GM19023 (cell line): ENCODE results near the gene RADIL.
"Not testable (repeated sequence)": the region's sequence is repeated elsewhere in the genome, so short reads cannot be mapped to it uniquely, and the experiment has no call there.

Experiments
- ATAC-seq: cut with Tn5 transposase; IDR thresholded peaks from one replicate; pipeline ENCODE4 v1.9.1; 2021; ENCODE audit warnings: mild to moderate bottlenecking, moderate library complexity; ENCODE audit not compliant: unreplicated experiment

Gene RADIL

GRCh38 chr7:4794171-4794570 lies 89.3 kb downstream of the RADIL start:
- not testable (repeated sequence) for ATAC-seq

GRCh38 chr7:4793385-4793993 lies 90.0 kb downstream of the RADIL start:
- not testable (repeated sequence) for ATAC-seq

GRCh38 chr7:4792537-4793126 lies 90.9 kb downstream of the RADIL start:
- ATAC-seq = no peak

- ATAC-seq = no peak
Measured at GRCh38 chr7:4791738-4792536, 91.6 kb downstream of the RADIL start.

GRCh38 chr7:4791101-4791737 lies 92.3 kb downstream of the RADIL start:
- ATAC-seq = no peak

GRCh38 chr7:4790516-4790991 lies 93.0 kb downstream of the RADIL start:
- ATAC-seq = no peak

GRCh38 chr7:4790078-4790465 lies 93.4 kb downstream of the RADIL start:
- ATAC-seq = no peak

GRCh38 chr7:4789194-4790077 lies 94.1 kb downstream of the RADIL start:
- ATAC-seq = no peak

- ATAC-seq = no peak
Measured at GRCh38 chr7:4788627-4789189, 94.8 kb downstream of the RADIL start.

GRCh38 chr7:4787947-4788626 lies 95.4 kb downstream of the RADIL start:
- no peak for ATAC-seq

- no peak for ATAC-seq
Measured at GRCh38 chr7:4787541-4787940, 96.0 kb downstream of the RADIL start.

GRCh38 chr7:4786015-4786414 lies 97.5 kb downstream of the RADIL start:
- ATAC-seq = no peak

GRCh38 chr7:4785371-4785770 lies 98.1 kb downstream of the RADIL start:
- ATAC-seq = no peak

- ATAC-seq = no peak
Measured at GRCh38 chr7:4784799-4785198, 98.7 kb downstream of the RADIL start.

GRCh38 chr7:4783762-4784351 lies 99.7 kb downstream of the RADIL start:
- no peak for ATAC-seq

GRCh38 chr7:4783292-4783652 lies 100.2 kb downstream of the RADIL start:
- no peak for ATAC-seq

GRCh38 chr7:4782333-4783291 lies 100.9 kb downstream of the RADIL start:
- no peak for ATAC-seq

GRCh38 chr7:4781366-4782069 lies 102.0 kb downstream of the RADIL start:
- no peak for ATAC-seq
